Right lobe of liver (tissue), 4 donors: ENCODE measurements around the gene CIAO3.
A peak's percentile ranks its signal among the peaks of the same experiment; 100 is the strongest.

ENCODE experiments used
- CTCF ChIP-seq, 4 donors: fragments of 200-600 bp in 3 of 4; fragments of 450-650 bp in 1 of 4; IDR thresholded peaks; one replicate each; pipeline versions ENCODE4 v1.5.1 to v1.8.0; 2016 to 2022; ENCODE audit warnings: antibody characterized with exemption in 4 of 4, mild to moderate bottlenecking in 2 of 4
- POLR2A ChIP-seq: fragments of 450-650 bp; IDR thresholded peaks from one replicate; pipeline ENCODE4 v1.6.1; 2017; ENCODE audit warnings: antibody characterized with exemption, mild to moderate bottlenecking
- donor health status: DM: no; HTN: no; CAD: no.
- donor health status: DM: no; HTN: no; CAD: no.
- donor health status: DM: no; HTN: yes; CAD: no.

GRCh38 chr16:740764-741505 lies at the start of gene CIAO3:
- TF ChIP-seq POLR2A: peak; percentile 68
- TF ChIP-seq CTCF (IDR thresholded peaks at IDR 0.05): peak; percentile 93 to 96 (median 94)
